NB4 (cell line): ENCODE measurements around the gene ZNF84.
A peak's percentile ranks its signal among the peaks of the same experiment; 100 is the strongest.

ENCODE experiments used
- DNase-seq: peaks from one replicate; pipeline ENCODE4 v3.0.0; 2010; ENCODE audit warnings: low read depth
- H3K4me3 ChIP-seq: one replicate; pipeline ENCODE4 v1.5.1; 2011; ENCODE audit warnings: mild to moderate bottlenecking, low read depth, low read length, moderate library complexity
- CTCF ChIP-seq: IDR thresholded peaks from one replicate; pipeline ENCODE4 v1.5.1; 2012; ENCODE audit warnings: low read depth, low read length
- MAX ChIP-seq: IDR thresholded peaks from 2 replicates; pipeline ENCODE4 v1.6.1; 2011; ENCODE audit warnings: low read depth, low read length
- MYC ChIP-seq: IDR thresholded peaks from 2 replicates; pipeline ENCODE4 v1.6.1; 2011; ENCODE audit warnings: low read depth, low read length
- POLR2A ChIP-seq: IDR thresholded peaks from 2 replicates; pipeline ENCODE4 v1.6.1; 2011; ENCODE audit warnings: mild to moderate bottlenecking; ENCODE audit not compliant: insufficient read length; ENCODE audit errors: extremely low read depth

ZNF84 gene

GRCh38 chr12:133038118-133038709 lies 905 bp downstream of the ZNF84 start:
- peak overlapping the region; percentile 88 for H3K4me3 ChIP-seq
- DNase-seq, result peak; percentile 33
- no peak for TF ChIP-seq CTCF
- TF ChIP-seq MYC, result no peak
- no peak for TF ChIP-seq MAX
- TF ChIP-seq POLR2A, result no peak

GRCh38 chr12:133046698-133047097 lies 9.4 kb downstream of the ZNF84 start:
- TF ChIP-seq MAX (no peak), CTCF (no peak), MYC (no peak), POLR2A (no peak)
- no peak for DNase-seq
- no peak overlapping the region for H3K4me3 ChIP-seq

GRCh38 chr12:133057446-133057845 lies 20.1 kb downstream of the ZNF84 start:
- no peak overlapping the region for H3K4me3 ChIP-seq
- TF ChIP-seq CTCF (no peak), MAX (no peak), MYC (no peak), POLR2A (no peak)
- DNase-seq, result no peak

GRCh38 chr12:133058203-133059113 lies 21.1 kb downstream of the ZNF84 start:
- peak; percentile 51 for DNase-seq
- H3K4me3 ChIP-seq, result no peak overlapping the region
- TF ChIP-seq MYC (no peak), CTCF (no peak), POLR2A (no peak)

GRCh38 chr12:133061954-133062353 lies 24.6 kb downstream of the ZNF84 start:
- no peak overlapping the region for H3K4me3 ChIP-seq
- TF ChIP-seq MAX (no peak), MYC (no peak), CTCF (no peak), POLR2A (no peak)
- DNase-seq, result no peak
